ENCODE data around the gene GNA12. TPM values are rescaled to one million over a fixed set of nuclear protein-coding genes. Genes with fewer than 3 reads are reported as not detected.
"Not testable (repeated sequence)": the region's sequence is repeated elsewhere in the genome, so short reads cannot be mapped to it uniquely, and the experiment has no call there.

Gene GNA12
- total RNA-seq, 1 donor = 27.1 TPM

- Histone ChIP-seq H3K4me3 (ENCODE audit: insufficient read depth, low read length) (no peak overlapping the region), H3K36me3 (ENCODE audit: insufficient read depth, low read length) (no peaks in the 10 kb centered on the region), H3K27ac (ENCODE audit: low read depth, low read length) (no peak overlapping the region), H2AFZ (ENCODE audit: low read length) (no peak overlapping the region), H3K27me3 (ENCODE audit: insufficient read depth, low read length) (no peaks in the 10 kb centered on the region), H3K79me2 (ENCODE audit: insufficient read depth, low read length) (no peaks in the 10 kb centered on the region), H3K4me1 (ENCODE audit: insufficient read depth, low read length) (no peaks in the 10 kb centered on the region), H3K4me2 (ENCODE audit: insufficient read depth, low read length) (no peak overlapping the region), H4K20me1 (ENCODE audit: insufficient read depth, low read length) (no peaks in the 10 kb centered on the region), H3K9me3 (ENCODE audit: low read depth, low read length) (peaks cover 3% of the 10 kb centered on the region)
- DNase-seq (ENCODE audit: insufficient read length, low spot score, missing footprints) = no peak
- TF ChIP-seq CTCF (IDR thresholded peaks at IDR 0.05; ENCODE audit: extremely low read depth, low read depth, low read length) = no peak
These were observed 163.9 kb downstream of the GNA12 start for GRCh38 chr7:2680256-2680655.

GRCh38 chr7:2679135-2680127 is 164.7 kb downstream of the GNA12 start:
- H3K27ac ChIP-seq (ENCODE audit: low read depth, low read length); H3K4me2 ChIP-seq (ENCODE audit: insufficient read depth, low read length); H3K79me2 ChIP-seq (ENCODE audit: insufficient read depth, low read length); H4K20me1 ChIP-seq (ENCODE audit: insufficient read depth, low read length); H3K27me3 ChIP-seq (ENCODE audit: insufficient read depth, low read length); H3K4me3 ChIP-seq (ENCODE audit: insufficient read depth, low read length); H3K9me3 ChIP-seq (ENCODE audit: low read depth, low read length); H3K4me1 ChIP-seq (ENCODE audit: insufficient read depth, low read length); H2AFZ ChIP-seq (ENCODE audit: low read length); DNase-seq (ENCODE audit: insufficient read length, low spot score, missing footprints); H3K36me3 ChIP-seq (ENCODE audit: insufficient read depth, low read length): not testable (repeated sequence)

- not testable (repeated sequence) for H3K27me3 ChIP-seq (ENCODE audit: insufficient read depth, low read length); H3K9me3 ChIP-seq (ENCODE audit: low read depth, low read length); H3K4me2 ChIP-seq (ENCODE audit: insufficient read depth, low read length); DNase-seq (ENCODE audit: insufficient read length, low spot score, missing footprints); H4K20me1 ChIP-seq (ENCODE audit: insufficient read depth, low read length); H2AFZ ChIP-seq (ENCODE audit: low read length); H3K36me3 ChIP-seq (ENCODE audit: insufficient read depth, low read length); H3K4me3 ChIP-seq (ENCODE audit: insufficient read depth, low read length); H3K4me1 ChIP-seq (ENCODE audit: insufficient read depth, low read length); H3K79me2 ChIP-seq (ENCODE audit: insufficient read depth, low read length); H3K27ac ChIP-seq (ENCODE audit: low read depth, low read length)
These were observed 165.7 kb downstream of the GNA12 start for GRCh38 chr7:2678454-2678853.

Other genes starting within 250 kb of the GNA12 start
- 28.3 and 29.0 TPM in 2 replicates for gene TTYH3, start 212.3 kb downstream of the GNA12 start, total RNA-seq
- 2.1 and 2.5 TPM in 2 replicates for gene AMZ1, start 156.1 kb downstream of the GNA12 start, total RNA-seq
- gene CARD11, start 199.6 kb upstream of the GNA12 start, total RNA-seq = under 0.01 TPM in 1 of 2 replicates, not detected in the other

Data from osteoblast (primary cell).